T-cell (primary cell): ENCODE measurements around the gene OR8K3. TPM values are rescaled to one million over a fixed set of nuclear protein-coding genes. Genes with fewer than 3 reads are reported as not detected.

Experiments used
- ATAC-seq, 4 experiments: fragments of 200-7000 bp in 3 of 4; fragments of 150-1000 bp in 1 of 4; cut with Tn5 transposase; replicated peaks in 1 of 4; 1 replicate in 3 of 4; 2 replicates in 1 of 4; pipeline ENCODE4 v1.10.0; 2021; ENCODE audit warnings: moderate library complexity in 3 of 4, mild to moderate bottlenecking in 2 of 4, moderate number of reproducible peaks in 1 of 4
- CTCF ChIA-PET, 2 donors: fragments of 300-600 bp; sonication (Branson Sonifier 250); formaldehyde crosslinking; loops; one replicate each; lab custom pipeline; 2022; ENCODE audit warnings: antibody characterized with exemption in 2 of 2; lab: Charles Lee
- POLR2A ChIA-PET, 2 donors: fragments of 300-600 bp; sonication (Branson Sonifier 250); formaldehyde crosslinking; loops; one replicate each; lab custom pipeline; 2022; ENCODE audit warnings: antibody characterized with exemption in 2 of 2; lab: Charles Lee
- DNase-seq, 35 experiments: peaks; one replicate each; pipeline versions ENCODE4 v3.0.0 to v3.0.0-alpha.2; 2013 to 2023
- H3K27ac ChIP-seq: one replicate; pipeline ENCODE4 v1.5.1; 2013; ENCODE audit warnings: low read length
- H3K27me3 ChIP-seq, 2 experiments: replicated peaks in 1 of 2; 1 replicate in 1 of 2; 2 replicates in 1 of 2; pipeline versions ENCODE4 v1.6.1 to v1.7.0; 2013; ENCODE audit warnings: low read length in 1 of 2, mixed read lengths in 1 of 2; ENCODE audit not compliant: control insufficient read depth in 2 of 2, insufficient read depth in 2 of 2; ENCODE audit errors: extremely low read depth in 1 of 2
- H3K36me3 ChIP-seq, 2 donors: 1 replicate in 1 of 2; 2 replicates in 1 of 2; pipeline versions ENCODE4 v1.6.1 to v1.7.0; 2013; ENCODE audit warnings: low read length in 1 of 2; ENCODE audit not compliant: control insufficient read depth in 2 of 2, insufficient read depth in 1 of 2; ENCODE audit errors: extremely low read depth in 1 of 2
- H3K4me1 ChIP-seq, 2 experiments: 1 replicate in 1 of 2; 2 replicates in 1 of 2; pipeline versions ENCODE4 v1.6.1 to v1.7.0; 2013; ENCODE audit warnings: low read length in 2 of 2, mixed read lengths in 1 of 2; ENCODE audit not compliant: insufficient read depth in 2 of 2, control insufficient read depth in 1 of 2; ENCODE audit errors: extremely low read depth in 1 of 2
- H3K4me3 ChIP-seq, 2 donors: 1 replicate in 1 of 2; 2 replicates in 1 of 2; pipeline versions ENCODE4 v1.5.1 to v1.7.0; 2013; ENCODE audit warnings: mild to moderate bottlenecking in 2 of 2, low read length in 1 of 2, moderate library complexity in 1 of 2; ENCODE audit not compliant: control insufficient read depth in 1 of 2; ENCODE audit errors: extremely low read depth in 1 of 2
- H3K9me3 ChIP-seq: 2 replicates; pipeline ENCODE4 v1.7.0; 2013
- H3K27ac Mint-ChIP-seq, 2 donors: one replicate each; pipeline ENCODE4 v1.8.0; 2020 to 2021; ENCODE audit warnings: mild to moderate bottlenecking in 2 of 2, mixed read lengths in 2 of 2
- H3K27me3 Mint-ChIP-seq, 2 donors: one replicate each; pipeline ENCODE4 v1.8.0; 2021 to 2022; ENCODE audit warnings: mixed read lengths in 2 of 2
- H3K36me3 Mint-ChIP-seq: one replicate; pipeline ENCODE4 v1.8.0; 2021; ENCODE audit warnings: mixed read lengths
- H3K4me1 Mint-ChIP-seq, 3 donors: one replicate each; pipeline ENCODE4 v1.8.0; 2020 to 2022; ENCODE audit warnings: mixed read lengths in 3 of 3, mild to moderate bottlenecking in 1 of 3
- H3K4me3 Mint-ChIP-seq, 3 donors: one replicate each; pipeline ENCODE4 v1.8.0; 2020 to 2022; ENCODE audit warnings: mild to moderate bottlenecking in 3 of 3, mixed read lengths in 3 of 3, moderate library complexity in 3 of 3
- H3K9me3 Mint-ChIP-seq, 3 donors: one replicate each; pipeline ENCODE4 v1.8.0; 2020 to 2022; ENCODE audit warnings: mixed read lengths in 3 of 3
- WGBS: methylation state at CpG from one replicate; pipeline ENCODE4 v1.1.5; 2013; ENCODE audit warnings: missing lambda C conversion rate; ENCODE audit not compliant: insufficient coverage; 5-methylcytosine and 5-hydroxymethylcytosine counted together
- total RNA-seq, 35 experiments: library from RNA in 6 of 35; stranded (reverse) in 6 of 35; fragments of 120-200 nt in 1 of 35; gene quantifications; one replicate each; pipeline versions ENCODE4 v1.2.1 to v1.2.4 and lab custom pipeline; 2013 to 2026

OR8K3 gene
- total RNA-seq (not detected), total RNA-seq (lab: John Stamatoyannopoulos, UW) (0 reads per million in 29 experiments)
- total RNA-seq (2013), result not detected

- H3K9me3 ChIP-seq, result no peaks in the 10 kb centered on the region
- ChIA-PET POLR2A (no interaction called here), CTCF (no interaction called here)
- no peak within 1 kb of the TSS for H3K4me3 ChIP-seq
- Mint-ChIP-seq H3K4me3 (no peak within 1 kb of the TSS), H3K27me3 (no peaks in the 10 kb centered on the region), H3K9me3 (peaks cover 12 to 30% (median 14%) of the 10 kb centered on the region in 3 donors), H3K36me3 (no peaks in the 10 kb centered on the region), H3K4me1 (no peaks in the 10 kb centered on the region), H3K27ac (no peak within 1 kb of the TSS)
- DNase-seq, result no peak
- no peaks in the 10 kb centered on the region for H3K27me3 ChIP-seq
- H3K4me1 ChIP-seq, result no peaks in the 10 kb centered on the region
- no peak within 1 kb of the TSS for H3K27ac ChIP-seq
- no peaks in the 10 kb centered on the region for H3K36me3 ChIP-seq
- ATAC-seq, result no peak
Measured at GRCh38 chr11:56314844-56315243, at the start of gene OR8K3. TSS of gene OR8K3 (plus strand) at chr11:56315144. CDS start at chr11:56318307, 3,163 bp downstream.

GRCh38 chr11:56271092-56271491 lies 43.9 kb upstream of the OR8K3 start:
- no peak overlapping the region for H3K27ac Mint-ChIP-seq
- CTCF ChIA-PET, result no interaction called here

DNA sequence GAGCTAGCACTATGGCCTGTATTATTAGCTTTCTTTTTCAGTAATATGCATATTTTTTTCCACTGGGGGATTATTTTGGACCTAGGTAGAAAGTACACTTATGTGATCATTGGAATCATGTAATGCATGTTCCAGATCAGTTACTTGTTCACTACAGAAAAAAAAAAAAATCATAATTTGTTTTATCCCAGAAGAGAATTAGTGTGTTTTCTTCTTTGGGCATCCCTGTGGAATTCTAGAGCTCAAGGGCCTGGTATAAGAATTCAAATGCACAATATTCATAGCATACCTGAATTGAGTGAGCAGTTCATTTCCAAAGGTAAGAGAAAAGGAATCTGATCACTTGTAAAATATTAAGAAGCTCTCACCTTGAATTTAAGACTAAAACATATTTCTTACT lies 41.1 kb upstream of the OR8K3 start, which contains the start of gene OR5T1:
OR5T1 (plus strand) TSS at position 301 of the 400 bp plus-strand sequence. CDS start 1,485 bp downstream, outside the sequence.
- no peak for ATAC-seq

More at GRCh38 chr11:56271092-56271491, 43.9 kb upstream of the OR8K3 start:
- Histone ChIP-seq H3K36me3 (no peaks in the 10 kb centered on the region), H3K27me3 (no peaks in the 10 kb centered on the region), H3K4me1 (no peaks in the 10 kb centered on the region), H3K4me3 (no peak overlapping the region), H3K9me3 (no peaks in the 10 kb centered on the region), H3K27ac (no peak overlapping the region)
- DNase-seq (no peak), ATAC-seq (no peak)
- Mint-ChIP-seq H3K9me3 (peaks cover 3 to 37% (median 24%) of the 10 kb centered on the region in 3 donors), H3K4me3 (no peak overlapping the region), H3K4me1 (no peaks in the 10 kb centered on the region), H3K36me3 (no peaks in the 10 kb centered on the region), H3K27me3 (no peaks in the 10 kb centered on the region)
- 14% methylated on average over 1 of the region's 3 CpGs for WGBS
- POLR2A ChIA-PET, result no interaction called here

DNA sequence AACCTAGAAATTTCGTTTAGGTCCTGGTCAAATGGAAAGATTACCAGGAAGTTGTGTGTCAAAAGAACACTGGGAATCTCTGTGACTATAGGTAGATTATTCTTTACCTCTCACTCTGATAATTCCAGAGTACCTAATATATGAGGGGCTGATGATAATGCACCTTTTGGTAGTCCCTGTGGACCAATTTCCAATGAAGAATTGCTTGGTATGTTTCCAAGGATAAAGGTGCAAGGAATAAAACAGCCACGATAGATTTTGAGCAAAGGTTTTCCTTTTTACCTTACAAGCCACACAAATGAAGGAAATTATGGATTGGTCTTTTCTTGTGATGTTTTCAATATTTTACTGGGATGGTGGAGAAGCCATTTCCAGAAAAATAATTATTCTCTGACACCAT lies 22.8 kb upstream of the OR8K3 start, which contains the start of gene OR8H1:
OR8H1 (minus strand) TSS at position 101 of the 400 bp plus-strand sequence. CDS start 1,192 bp downstream, outside the sequence.
- H3K27ac ChIP-seq, result no peak within 1 kb of the TSS
- Mint-ChIP-seq H3K27me3 (no peaks in the 10 kb centered on the region), H3K36me3 (no peaks in the 10 kb centered on the region), H3K9me3 (peaks cover 14 to 18% (median 16%) of the 10 kb centered on the region in 3 donors), H3K4me1 (no peaks in the 10 kb centered on the region), H3K27ac (no peak within 1 kb of the TSS), H3K4me3 (no peak within 1 kb of the TSS)
- ATAC-seq (no peak), DNase-seq (no peak)
- H3K36me3 ChIP-seq, result no peaks in the 10 kb centered on the region
- no CpG with 5 or more reads among the region's 2 CpGs for WGBS
- H3K9me3 ChIP-seq, result no peaks in the 10 kb centered on the region
- CTCF ChIA-PET, result no interaction called here
- H3K4me3 ChIP-seq, result no peak within 1 kb of the TSS
- no peaks in the 10 kb centered on the region for H3K27me3 ChIP-seq
- POLR2A ChIA-PET, result no interaction called here
- H3K4me1 ChIP-seq, result no peaks in the 10 kb centered on the region

More for the DNA sequence above, 41.1 kb upstream of the OR8K3 start, which contains the start of gene OR5T1:
- no peaks in the 10 kb centered on the region for H3K9me3 ChIP-seq
- CTCF ChIA-PET, result no interaction called here
- Mint-ChIP-seq H3K27me3 (no peaks in the 10 kb centered on the region), H3K36me3 (no peaks in the 10 kb centered on the region), H3K4me1 (no peaks in the 10 kb centered on the region), H3K27ac (no peak within 1 kb of the TSS), H3K4me3 (no peak within 1 kb of the TSS), H3K9me3 (peaks cover 11 to 31% (median 31%) of the 10 kb centered on the region in 3 donors)
- no peak within 1 kb of the TSS for H3K4me3 ChIP-seq
- no peaks in the 10 kb centered on the region for H3K4me1 ChIP-seq
- H3K27me3 ChIP-seq, result no peaks in the 10 kb centered on the region
- H3K27ac ChIP-seq, result no peak within 1 kb of the TSS
- no peaks in the 10 kb centered on the region for H3K36me3 ChIP-seq
- POLR2A ChIA-PET, result no interaction called here
- DNase-seq, result no peak

DNA sequence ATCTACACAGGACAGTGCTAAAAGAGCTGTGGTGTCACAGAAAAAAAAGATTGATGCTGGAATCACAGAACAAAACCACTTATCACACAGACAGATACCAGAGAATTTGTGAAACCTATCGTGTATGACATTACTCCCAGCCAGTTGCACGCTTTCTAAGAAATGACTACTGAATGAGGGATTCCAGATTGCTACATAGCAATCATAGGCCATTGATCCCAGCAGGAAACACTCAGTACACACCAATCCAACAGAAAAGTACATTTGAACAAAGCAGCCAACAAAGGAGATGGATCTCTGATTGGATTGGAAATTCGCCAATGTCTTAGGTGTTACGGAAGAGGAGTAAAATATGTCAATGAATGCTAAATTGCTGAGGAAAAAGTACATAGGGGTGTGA lies 18.0 kb upstream of the OR8K3 start:
- Histone ChIP-seq H3K4me3 (no peak overlapping the region), H3K36me3 (no peaks in the 10 kb centered on the region), H3K27ac (no peak overlapping the region), H3K9me3 (no peaks in the 10 kb centered on the region), H3K27me3 (no peaks in the 10 kb centered on the region), H3K4me1 (no peaks in the 10 kb centered on the region)
- no peak overlapping the region for H3K27ac Mint-ChIP-seq
- H3K9me3 Mint-ChIP-seq, result peaks cover 10 to 16% (median 10%) of the 10 kb centered on the region in 3 donors
- WGBS, result 53% methylated on average over 2 of the region's 4 CpGs
- H3K4me1 Mint-ChIP-seq, result no peaks in the 10 kb centered on the region
- H3K36me3 Mint-ChIP-seq, result no peaks in the 10 kb centered on the region
- H3K4me3 Mint-ChIP-seq, result no peak overlapping the region
- H3K27me3 Mint-ChIP-seq, result no peaks in the 10 kb centered on the region
- DNase-seq (no peak), ATAC-seq (no peak)
- POLR2A ChIA-PET, result no interaction called here
- CTCF ChIA-PET, result no interaction called here

- Mint-ChIP-seq H3K4me1 (no peaks in the 10 kb centered on the region), H3K27ac (no peak overlapping the region), H3K9me3 (peaks cover 33 to 44% (median 41%) of the 10 kb centered on the region in 3 donors), H3K4me3 (no peak overlapping the region), H3K36me3 (no peaks in the 10 kb centered on the region), H3K27me3 (no peaks in the 10 kb centered on the region)
- ATAC-seq, result no peak
- WGBS, result 90% methylated on average over 3 of the region's 3 CpGs
- Histone ChIP-seq H3K27ac (no peak overlapping the region), H3K9me3 (no peaks in the 10 kb centered on the region), H3K4me1 (no peaks in the 10 kb centered on the region), H3K36me3 (no peaks in the 10 kb centered on the region), H3K4me3 (no peak overlapping the region), H3K27me3 (no peaks in the 10 kb centered on the region)
- no peak for DNase-seq
- ChIA-PET CTCF (no interaction called here), POLR2A (no interaction called here)
Measured at GRCh38 chr11:56307836-56308235, 7.1 kb upstream of the OR8K3 start.
